GM23338 (cell line): ENCODE data around the gene ANKRD63.

Source experiments
- EZH2 ChIP-seq: fragments of 200-600 bp; sonication (generic); IDR thresholded peaks from one replicate; pipeline ENCODE4 v1.8.0; 2017; ENCODE audit warnings: antibody characterized with exemption, mild to moderate bottlenecking, low read depth; ENCODE audit not compliant: unreplicated experiment
- POLR2AphosphoS5 ChIP-seq: IDR thresholded peaks from 2 replicates; pipeline ENCODE4 v1.6.1; 2016; ENCODE audit warnings: antibody characterized with exemption, low read depth
- ZNF114 ChIP-seq: fragments of 250-450 bp; sonication (Bioruptor Pico); IDR thresholded peaks from 2 replicates; pipeline ENCODE4 v1.5.0; 2020; ENCODE audit warnings: mild to moderate bottlenecking, moderate library complexity
- TF ChIP-seq, protein P1 (sequence below), 2 experiments: fragments of 200-600 bp in 1 of 2; sonication (generic) in 1 of 2; conservative IDR thresholded peaks; 2 replicates each; pipeline versions ENCODE4 v1.5.1 to v1.6.1; 2016 to 2017; ENCODE audit warnings: antibody characterized with exemption in 2 of 2, low read depth in 2 of 2, mild to moderate bottlenecking in 2 of 2, moderate library complexity in 1 of 2
- TF ChIP-seq, protein P2 (sequence below): fragments of 250-450 bp; sonication (Bioruptor Pico); IDR thresholded peaks from 2 replicates; pipeline ENCODE4 v1.5.0; 2020; ENCODE audit warnings: mild to moderate bottlenecking, moderate library complexity

DNA sequence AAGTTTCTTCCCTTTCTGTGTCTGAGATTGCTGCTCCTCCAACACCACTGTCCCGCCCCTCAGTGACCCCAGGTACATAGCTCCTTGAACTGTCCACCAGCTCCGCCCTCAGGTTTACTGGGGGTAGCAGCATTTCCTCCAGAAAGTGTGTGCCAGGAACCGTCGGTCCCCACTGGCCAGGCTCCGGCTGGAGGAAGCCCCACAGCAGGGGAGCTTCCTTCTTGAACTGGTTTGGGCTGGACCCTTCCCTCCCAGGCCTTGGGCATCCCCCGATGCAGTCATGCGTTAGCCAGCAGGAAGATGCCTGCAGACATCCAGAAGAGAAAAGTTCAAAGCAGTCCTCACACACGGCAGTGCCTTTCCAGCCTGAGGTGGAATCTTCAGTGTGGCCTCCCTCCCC, 24.3 kb downstream of the ANKRD63 start:
- TF ChIP-seq POLR2AphosphoS5 (no peak), ZNF114 (CRISPR knock-in tag) (no peak), EZH2 (no peak)
- TF ChIP-seq, protein P1, sequence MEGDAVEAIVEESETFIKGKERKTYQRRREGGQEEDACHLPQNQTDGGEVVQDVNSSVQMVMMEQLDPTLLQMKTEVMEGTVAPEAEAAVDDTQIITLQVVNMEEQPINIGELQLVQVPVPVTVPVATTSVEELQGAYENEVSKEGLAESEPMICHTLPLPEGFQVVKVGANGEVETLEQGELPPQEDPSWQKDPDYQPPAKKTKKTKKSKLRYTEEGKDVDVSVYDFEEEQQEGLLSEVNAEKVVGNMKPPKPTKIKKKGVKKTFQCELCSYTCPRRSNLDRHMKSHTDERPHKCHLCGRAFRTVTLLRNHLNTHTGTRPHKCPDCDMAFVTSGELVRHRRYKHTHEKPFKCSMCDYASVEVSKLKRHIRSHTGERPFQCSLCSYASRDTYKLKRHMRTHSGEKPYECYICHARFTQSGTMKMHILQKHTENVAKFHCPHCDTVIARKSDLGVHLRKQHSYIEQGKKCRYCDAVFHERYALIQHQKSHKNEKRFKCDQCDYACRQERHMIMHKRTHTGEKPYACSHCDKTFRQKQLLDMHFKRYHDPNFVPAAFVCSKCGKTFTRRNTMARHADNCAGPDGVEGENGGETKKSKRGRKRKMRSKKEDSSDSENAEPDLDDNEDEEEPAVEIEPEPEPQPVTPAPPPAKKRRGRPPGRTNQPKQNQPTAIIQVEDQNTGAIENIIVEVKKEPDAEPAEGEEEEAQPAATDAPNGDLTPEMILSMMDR (conservative IDR thresholded peaks at IDR 0.05; ENCODE audit: low read depth in 2 of 2), result peak; percentile 12 to 51; a peak in 2 of 4 replicates
- TF ChIP-seq, protein P2, sequence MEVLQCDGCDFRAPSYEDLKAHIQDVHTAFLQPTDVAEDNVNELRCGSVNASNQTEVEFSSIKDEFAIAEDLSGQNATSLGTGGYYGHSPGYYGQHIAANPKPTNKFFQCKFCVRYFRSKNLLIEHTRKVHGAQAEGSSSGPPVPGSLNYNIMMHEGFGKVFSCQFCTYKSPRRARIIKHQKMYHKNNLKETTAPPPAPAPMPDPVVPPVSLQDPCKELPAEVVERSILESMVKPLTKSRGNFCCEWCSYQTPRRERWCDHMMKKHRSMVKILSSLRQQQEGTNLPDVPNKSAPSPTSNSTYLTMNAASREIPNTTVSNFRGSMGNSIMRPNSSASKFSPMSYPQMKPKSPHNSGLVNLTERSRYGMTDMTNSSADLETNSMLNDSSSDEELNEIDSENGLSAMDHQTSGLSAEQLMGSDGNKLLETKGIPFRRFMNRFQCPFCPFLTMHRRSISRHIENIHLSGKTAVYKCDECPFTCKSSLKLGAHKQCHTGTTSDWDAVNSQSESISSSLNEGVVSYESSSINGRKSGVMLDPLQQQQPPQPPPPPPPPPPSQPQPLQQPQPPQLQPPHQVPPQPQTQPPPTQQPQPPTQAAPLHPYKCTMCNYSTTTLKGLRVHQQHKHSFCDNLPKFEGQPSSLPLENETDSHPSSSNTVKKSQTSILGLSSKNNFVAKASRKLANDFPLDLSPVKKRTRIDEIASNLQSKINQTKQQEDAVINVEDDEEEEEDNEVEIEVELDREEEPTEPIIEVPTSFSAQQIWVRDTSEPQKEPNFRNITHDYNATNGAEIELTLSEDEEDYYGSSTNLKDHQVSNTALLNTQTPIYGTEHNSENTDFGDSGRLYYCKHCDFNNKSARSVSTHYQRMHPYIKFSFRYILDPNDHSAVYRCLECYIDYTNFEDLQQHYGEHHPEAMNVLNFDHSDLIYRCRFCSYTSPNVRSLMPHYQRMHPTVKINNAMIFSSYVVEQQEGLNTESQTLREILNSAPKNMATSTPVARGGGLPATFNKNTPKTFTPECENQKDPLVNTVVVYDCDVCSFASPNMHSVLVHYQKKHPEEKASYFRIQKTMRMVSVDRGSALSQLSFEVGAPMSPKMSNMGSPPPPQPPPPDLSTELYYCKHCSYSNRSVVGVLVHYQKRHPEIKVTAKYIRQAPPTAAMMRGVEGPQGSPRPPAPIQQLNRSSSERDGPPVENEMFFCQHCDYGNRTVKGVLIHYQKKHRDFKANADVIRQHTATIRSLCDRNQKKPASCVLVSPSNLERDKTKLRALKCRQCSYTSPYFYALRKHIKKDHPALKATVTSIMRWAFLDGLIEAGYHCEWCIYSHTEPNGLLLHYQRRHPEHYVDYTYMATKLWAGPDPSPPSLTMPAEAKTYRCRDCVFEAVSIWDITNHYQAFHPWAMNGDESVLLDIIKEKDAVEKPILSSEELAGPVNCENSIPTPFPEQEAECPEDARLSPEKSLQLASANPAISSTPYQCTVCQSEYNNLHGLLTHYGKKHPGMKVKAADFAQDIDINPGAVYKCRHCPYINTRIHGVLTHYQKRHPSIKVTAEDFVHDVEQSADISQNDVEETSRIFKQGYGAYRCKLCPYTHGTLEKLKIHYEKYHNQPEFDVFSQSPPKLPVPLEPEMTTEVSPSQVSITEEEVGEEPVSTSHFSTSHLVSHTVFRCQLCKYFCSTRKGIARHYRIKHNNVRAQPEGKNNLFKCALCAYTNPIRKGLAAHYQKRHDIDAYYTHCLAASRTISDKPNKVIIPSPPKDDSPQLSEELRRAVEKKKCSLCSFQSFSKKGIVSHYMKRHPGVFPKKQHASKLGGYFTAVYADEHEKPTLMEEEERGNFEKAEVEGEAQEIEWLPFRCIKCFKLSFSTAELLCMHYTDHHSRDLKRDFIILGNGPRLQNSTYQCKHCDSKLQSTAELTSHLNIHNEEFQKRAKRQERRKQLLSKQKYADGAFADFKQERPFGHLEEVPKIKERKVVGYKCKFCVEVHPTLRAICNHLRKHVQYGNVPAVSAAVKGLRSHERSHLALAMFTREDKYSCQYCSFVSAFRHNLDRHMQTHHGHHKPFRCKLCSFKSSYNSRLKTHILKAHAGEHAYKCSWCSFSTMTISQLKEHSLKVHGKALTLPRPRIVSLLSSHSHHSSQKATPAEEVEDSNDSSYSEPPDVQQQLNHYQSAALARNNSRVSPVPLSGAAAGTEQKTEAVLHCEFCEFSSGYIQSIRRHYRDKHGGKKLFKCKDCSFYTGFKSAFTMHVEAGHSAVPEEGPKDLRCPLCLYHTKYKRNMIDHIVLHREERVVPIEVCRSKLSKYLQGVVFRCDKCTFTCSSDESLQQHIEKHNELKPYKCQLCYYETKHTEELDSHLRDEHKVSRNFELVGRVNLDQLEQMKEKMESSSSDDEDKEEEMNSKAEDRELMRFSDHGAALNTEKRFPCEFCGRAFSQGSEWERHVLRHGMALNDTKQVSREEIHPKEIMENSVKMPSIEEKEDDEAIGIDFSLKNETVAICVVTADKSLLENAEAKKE (CRISPR knock-in tag), result no peak
